Measurements from ENCODE around the gene CARMIL1. TPM values are rescaled to one million over a fixed set of nuclear protein-coding genes. Genes with fewer than 3 reads are reported as not detected.

The CARMIL1 gene
- total and polyA plus RNA-seq, 8 donors: 5.9 to 9.4 (median 7.8) TPM

DNA sequence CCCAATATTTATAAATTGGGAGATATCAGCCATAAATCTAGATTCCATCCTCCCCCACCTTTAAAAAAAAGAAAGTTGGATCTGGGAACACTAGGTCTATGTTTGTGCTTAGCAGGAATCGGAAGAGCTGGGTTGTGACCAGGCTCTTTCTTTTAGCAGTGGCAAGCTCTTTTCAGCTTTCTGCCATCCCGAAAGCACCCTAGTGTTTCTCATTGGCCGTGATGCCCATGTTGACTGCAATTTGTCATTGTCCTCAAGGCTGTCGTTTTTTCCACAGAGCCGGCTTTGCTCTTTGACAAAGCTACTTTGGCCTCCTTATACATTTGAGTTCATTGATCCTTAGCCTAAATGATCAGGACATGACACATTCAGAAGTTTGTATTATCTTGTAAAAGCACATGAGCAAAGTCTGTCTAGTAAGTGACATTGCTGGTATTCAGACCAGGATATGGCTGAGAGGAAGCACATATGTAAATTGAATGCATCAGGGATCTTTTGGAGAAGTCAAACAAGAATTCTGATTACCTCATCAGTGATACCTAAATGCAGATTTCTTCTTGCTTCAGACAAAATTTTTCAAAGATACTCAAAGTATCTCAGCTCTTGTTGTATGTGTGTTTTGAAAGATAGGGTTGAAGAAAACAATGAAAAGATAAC lies 50.1 kb downstream of the CARMIL1 start:
- Histone ChIP-seq H3K4me1 (peaks cover 8 to 13% (median 10%) of the 10 kb centered on the region in 3 donors), H3K36me3 (no peaks in the 10 kb centered on the region), H3K27ac (no peak overlapping the region), H3K9me3 (no peaks in the 10 kb centered on the region), H3K27me3 (no peaks in the 10 kb centered on the region), H3K4me3 (no peak overlapping the region)
- FAIRE-seq (no peak), DNase-seq (no peak), ATAC-seq (no peak)
- intact Hi-C loops (cut with DNase I): no loop called here
- WGBS, 2 donors: 84 to 86% methylated on average over 5 of the region's 5 CpGs
- TF ChIP-seq, protein P1, sequence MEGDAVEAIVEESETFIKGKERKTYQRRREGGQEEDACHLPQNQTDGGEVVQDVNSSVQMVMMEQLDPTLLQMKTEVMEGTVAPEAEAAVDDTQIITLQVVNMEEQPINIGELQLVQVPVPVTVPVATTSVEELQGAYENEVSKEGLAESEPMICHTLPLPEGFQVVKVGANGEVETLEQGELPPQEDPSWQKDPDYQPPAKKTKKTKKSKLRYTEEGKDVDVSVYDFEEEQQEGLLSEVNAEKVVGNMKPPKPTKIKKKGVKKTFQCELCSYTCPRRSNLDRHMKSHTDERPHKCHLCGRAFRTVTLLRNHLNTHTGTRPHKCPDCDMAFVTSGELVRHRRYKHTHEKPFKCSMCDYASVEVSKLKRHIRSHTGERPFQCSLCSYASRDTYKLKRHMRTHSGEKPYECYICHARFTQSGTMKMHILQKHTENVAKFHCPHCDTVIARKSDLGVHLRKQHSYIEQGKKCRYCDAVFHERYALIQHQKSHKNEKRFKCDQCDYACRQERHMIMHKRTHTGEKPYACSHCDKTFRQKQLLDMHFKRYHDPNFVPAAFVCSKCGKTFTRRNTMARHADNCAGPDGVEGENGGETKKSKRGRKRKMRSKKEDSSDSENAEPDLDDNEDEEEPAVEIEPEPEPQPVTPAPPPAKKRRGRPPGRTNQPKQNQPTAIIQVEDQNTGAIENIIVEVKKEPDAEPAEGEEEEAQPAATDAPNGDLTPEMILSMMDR (IDR thresholded peaks at IDR 0.05): no peak

DNA sequence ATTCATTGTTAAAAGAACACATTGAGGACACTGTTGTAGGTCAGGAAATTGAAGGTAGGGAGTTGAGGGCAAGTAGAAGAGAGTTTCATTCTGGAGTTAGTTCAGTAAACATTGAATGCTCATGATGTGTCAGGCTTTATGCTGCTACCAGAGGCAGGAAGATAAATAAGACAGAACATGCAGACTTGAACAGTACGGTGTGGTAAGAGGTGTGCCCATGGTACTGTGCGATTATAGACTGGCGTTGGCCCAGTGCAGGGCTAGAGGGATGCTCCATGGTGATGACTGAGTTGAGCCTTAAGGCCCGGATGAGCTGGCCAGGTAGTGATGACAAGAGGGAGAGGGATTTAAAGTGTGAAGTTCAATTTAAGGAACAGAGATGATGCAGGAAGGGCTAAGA lies 50.8 kb downstream of the CARMIL1 start:
- H3K9me3 ChIP-seq: no peaks in the 10 kb centered on the region
- FAIRE-seq: no peak
- WGBS, 2 donors: 83 to 85% methylated on average over 4 of the region's 4 CpGs
- H3K27ac ChIP-seq: no peak overlapping the region
- no peaks in the 10 kb centered on the region for H3K27me3 ChIP-seq
- no peak overlapping the region for H3K4me3 ChIP-seq
- ATAC-seq: peak in 2 of 4 donors; percentile 17 to 18
- no peaks in the 10 kb centered on the region for H3K36me3 ChIP-seq
- no peak for DNase-seq
- H3K4me1 ChIP-seq: peaks cover 8 to 13% (median 10%) of the 10 kb centered on the region in 3 donors
- intact Hi-C loops (cut with DNase I): no loop called here
- TF ChIP-seq, protein P1 (IDR thresholded peaks at IDR 0.05): no peak

DNA sequence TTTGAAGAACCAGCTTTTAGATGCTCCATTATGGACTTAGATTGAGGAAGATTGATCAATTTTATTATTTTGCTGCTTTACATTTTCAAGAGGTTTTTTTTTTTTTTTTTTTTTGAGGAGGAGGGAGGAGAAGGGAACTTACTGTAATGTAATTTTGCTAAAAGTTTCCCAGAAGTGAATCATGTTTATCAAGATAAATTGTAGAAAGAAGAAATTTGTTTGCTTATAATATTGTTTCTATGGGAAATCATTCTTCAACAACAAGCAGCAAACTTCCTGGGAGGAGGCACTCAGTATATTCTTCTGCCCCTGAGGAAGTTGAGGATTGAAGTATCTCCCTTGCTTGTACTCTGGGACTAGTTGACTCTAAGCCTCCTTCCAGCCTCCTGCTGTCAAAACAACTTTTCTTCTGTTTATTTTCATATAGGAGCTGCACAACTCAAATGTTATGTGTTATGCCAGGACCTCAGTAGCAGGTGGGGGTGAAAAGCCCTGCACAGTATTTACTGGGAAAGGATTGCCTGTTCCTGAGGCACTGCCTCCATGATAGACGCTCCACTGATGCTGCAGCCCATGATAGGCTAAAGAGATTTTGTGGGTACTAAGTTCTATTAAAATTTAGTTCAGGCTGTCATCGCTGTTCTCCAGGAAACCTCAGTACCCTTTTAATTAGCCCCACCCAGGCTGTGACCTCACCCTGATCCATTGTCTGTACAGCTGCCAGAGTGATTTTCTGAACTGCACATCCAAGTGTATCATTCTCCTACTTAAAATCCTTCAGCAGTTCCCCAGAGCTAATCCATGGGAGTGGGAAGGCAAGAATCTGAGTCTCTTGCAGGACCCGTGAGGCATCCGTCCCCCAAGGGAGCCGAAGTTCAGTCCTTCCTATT lies 51.9 kb downstream of the CARMIL1 start:
- no peak for FAIRE-seq
- H3K27ac ChIP-seq: no peak overlapping the region

DNA sequence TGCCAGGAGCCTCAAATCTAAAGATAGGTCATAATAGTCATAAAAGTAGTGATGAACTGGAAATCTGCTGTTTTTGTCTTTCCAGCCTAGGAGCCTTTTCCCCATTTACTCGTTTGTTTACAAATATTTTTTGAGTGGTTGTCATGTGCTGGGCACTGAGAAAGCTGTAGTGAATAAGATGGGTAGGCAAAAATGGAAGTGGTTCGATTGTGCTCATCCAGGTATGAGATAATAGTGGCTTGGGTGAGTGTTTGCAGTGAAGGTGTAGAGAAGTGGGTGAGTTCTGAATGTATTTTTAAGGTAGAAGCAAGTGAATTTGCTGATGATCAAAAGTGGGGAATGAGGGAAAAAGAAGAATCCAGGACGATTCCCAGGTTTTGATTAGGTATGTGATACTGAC lies 53.0 kb downstream of the CARMIL1 start:
- Histone ChIP-seq H3K9me3 (no peaks in the 10 kb centered on the region), H3K36me3 (no peaks in the 10 kb centered on the region), H3K27ac (no peak overlapping the region), H3K27me3 (no peaks in the 10 kb centered on the region), H3K4me3 (no peak overlapping the region), H3K4me1 (peaks cover 8 to 21% (median 9%) of the 10 kb centered on the region in 3 donors)
- 66 to 67% methylated on average over 3 of the region's 3 CpGs for WGBS, 2 donors
- intact Hi-C loops (cut with DNase I): no loop called here
- FAIRE-seq: no peak
- no peak for DNase-seq
- ATAC-seq: no peak
- TF ChIP-seq, protein P1 (IDR thresholded peaks at IDR 0.05): no peak

More for the DNA sequence above, 51.9 kb downstream of the CARMIL1 start:
- Histone ChIP-seq H3K36me3 (no peaks in the 10 kb centered on the region), H3K4me3 (no peak overlapping the region), H3K27me3 (no peaks in the 10 kb centered on the region), H3K4me1 (peaks cover 8 to 13% (median 10%) of the 10 kb centered on the region in 3 donors), H3K9me3 (no peaks in the 10 kb centered on the region)
- DNase-seq (no peak), ATAC-seq (peak in 1 of 4 donors; percentile 12)
- intact Hi-C loops (cut with DNase I): no loop called here
- TF ChIP-seq, protein P1 (IDR thresholded peaks at IDR 0.05): no peak
- 88 to 94% methylated on average over 5 of the region's 5 CpGs for WGBS, 2 donors

Measured in pancreas (tissue), 10 donors.